ENCODE results near the gene GLIS2.

GLIS2 gene

GRCh38 chr16:4339909-4340308 is 24.0 kb downstream of the GLIS2 start (continued):
- TF ChIP-seq AEBP2 (tag by site-specific recombination; IDR thresholded peaks at IDR 0.05; ENCODE audit: borderline replicate concordance): no peak
- TF ChIP-seq SETDB1 (IDR thresholded peaks at IDR 0.05; ENCODE audit: insufficient read length, low read length): no peak
- TF ChIP-seq ZNF132 (tag by site-specific recombination; IDR thresholded peaks at IDR 0.05; ENCODE audit: borderline replicate concordance): no peak
- TF ChIP-seq SP3 (tag by site-specific recombination; IDR thresholded peaks at IDR 0.05): no peak
- TF ChIP-seq KLF8 (tag by site-specific recombination; IDR thresholded peaks at IDR 0.05): no peak
- no peak for TF ChIP-seq HIC1 (tag by site-specific recombination; IDR thresholded peaks at IDR 0.05)
- TF ChIP-seq HOXC10 (CRISPR knock-in tag; IDR thresholded peaks at IDR 0.05): no peak
- no peak for TF ChIP-seq ZNF776 (tag by site-specific recombination; IDR thresholded peaks at IDR 0.05; ENCODE audit: borderline replicate concordance)
- no peak for TF ChIP-seq ZSCAN4 (tag by site-specific recombination; IDR thresholded peaks at IDR 0.05)
- TF ChIP-seq ZXDB (tag by site-specific recombination; IDR thresholded peaks at IDR 0.05): no peak
- TF ChIP-seq FEZF1 (tag by site-specific recombination; IDR thresholded peaks at IDR 0.05): no peak
- no peak for TF ChIP-seq ZNF548 (tag by site-specific recombination; IDR thresholded peaks at IDR 0.05)
- TF ChIP-seq BCL11A (tag by site-specific recombination; IDR thresholded peaks at IDR 0.05; ENCODE audit: low read depth): no peak
- TF ChIP-seq ZSCAN5A (tag by site-specific recombination; IDR thresholded peaks at IDR 0.05): no peak
- no peak for TF ChIP-seq ZNF626 (tag by site-specific recombination; IDR thresholded peaks at IDR 0.05)
- TF ChIP-seq ZNF621 (tag by site-specific recombination; IDR thresholded peaks at IDR 0.05): no peak
- no peak for TF ChIP-seq HOXA7 (CRISPR knock-in tag; IDR thresholded peaks at IDR 0.05; ENCODE audit: borderline replicate concordance)
- peak; percentile 89 for TF ChIP-seq ZBTB8A (tag by site-specific recombination; IDR thresholded peaks at IDR 0.05)
- no peak for TF ChIP-seq ZEB2 (tag by site-specific recombination; IDR thresholded peaks at IDR 0.05)
- no peak for TF ChIP-seq HOXD13 (CRISPR knock-in tag; IDR thresholded peaks at IDR 0.05; ENCODE audit: borderline replicate concordance)
- TF ChIP-seq ZNF560 (tag by site-specific recombination; IDR thresholded peaks at IDR 0.05; ENCODE audit: borderline replicate concordance): no peak
- TF ChIP-seq IKZF3 (tag by site-specific recombination; IDR thresholded peaks at IDR 0.05): peak; percentile 48; the same call in 1 of the 2 replicates
- TF ChIP-seq ZFHX2 (tag by site-specific recombination; conservative IDR thresholded peaks at IDR 0.05): peak; percentile 51
- no peak for TF ChIP-seq GLI4 (tag by site-specific recombination; IDR thresholded peaks at IDR 0.05)
- no peak for TF ChIP-seq ZNF510 (tag by site-specific recombination; IDR thresholded peaks at IDR 0.05; ENCODE audit: insufficient replicate concordance)
- TF ChIP-seq ZNF692 (tag by site-specific recombination; IDR thresholded peaks at IDR 0.05): peak; percentile 49; the same call in 1 of the 2 replicates
- no peak for TF ChIP-seq YY2 (tag by site-specific recombination; IDR thresholded peaks at IDR 0.05)
- TF ChIP-seq ZNF274 (IDR thresholded peaks at IDR 0.05; ENCODE audit: low read length): no peak
- no peak for TF ChIP-seq ZNF274 (tag by site-specific recombination; IDR thresholded peaks at IDR 0.05; ENCODE audit: borderline replicate concordance)
- TF ChIP-seq ZNF544 (tag by site-specific recombination; IDR thresholded peaks at IDR 0.05): no peak
- peak; percentile 68 for TF ChIP-seq ZSCAN30 (tag by site-specific recombination; IDR thresholded peaks at IDR 0.05)
- TF ChIP-seq GFI1B (tag by site-specific recombination; IDR thresholded peaks at IDR 0.05): no peak
- no peak for TF ChIP-seq ZNF585B (tag by site-specific recombination; IDR thresholded peaks at IDR 0.05)
- TF ChIP-seq ZBTB20 (tag by site-specific recombination; IDR thresholded peaks at IDR 0.05): peak; percentile 18; the same call in 1 of the 2 replicates
- TF ChIP-seq ZNF146 (tag by site-specific recombination; IDR thresholded peaks at IDR 0.05): no peak
- TF ChIP-seq ZNF302 (tag by site-specific recombination; IDR thresholded peaks at IDR 0.05; ENCODE audit: low read depth): no peak
- TF ChIP-seq ZNF202 (tag by site-specific recombination; IDR thresholded peaks at IDR 0.05; ENCODE audit: borderline replicate concordance): no peak
